Measurements from ENCODE around the gene DELE1. TPM values are rescaled to one million over a fixed set of nuclear protein-coding genes. Genes with fewer than 3 reads are reported as not detected.

The DELE1 gene
- polyA plus RNA-seq, 1 experiment = 110 TPM

DNA sequence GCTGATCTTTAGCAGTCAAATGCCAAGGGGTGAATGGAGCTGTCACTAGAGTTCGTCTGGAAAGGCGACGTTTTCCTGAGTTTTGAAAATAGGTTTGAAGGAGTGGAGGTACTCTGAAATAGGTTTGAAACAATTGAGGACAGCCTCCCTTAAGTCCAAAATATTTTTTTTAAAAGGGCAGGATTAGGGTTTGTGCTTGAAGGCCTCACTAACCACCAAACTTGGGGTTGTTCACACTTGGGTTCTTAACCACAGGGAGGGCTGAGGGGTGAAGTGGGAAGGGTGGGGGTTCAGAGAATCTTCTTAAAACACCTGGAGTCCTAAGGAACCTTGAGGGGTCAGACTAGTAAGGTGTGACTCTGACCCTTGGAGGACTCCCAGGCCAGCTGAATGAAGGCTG lies 37.8 kb downstream of the DELE1 start:
- TF ChIP-seq, protein P1, sequence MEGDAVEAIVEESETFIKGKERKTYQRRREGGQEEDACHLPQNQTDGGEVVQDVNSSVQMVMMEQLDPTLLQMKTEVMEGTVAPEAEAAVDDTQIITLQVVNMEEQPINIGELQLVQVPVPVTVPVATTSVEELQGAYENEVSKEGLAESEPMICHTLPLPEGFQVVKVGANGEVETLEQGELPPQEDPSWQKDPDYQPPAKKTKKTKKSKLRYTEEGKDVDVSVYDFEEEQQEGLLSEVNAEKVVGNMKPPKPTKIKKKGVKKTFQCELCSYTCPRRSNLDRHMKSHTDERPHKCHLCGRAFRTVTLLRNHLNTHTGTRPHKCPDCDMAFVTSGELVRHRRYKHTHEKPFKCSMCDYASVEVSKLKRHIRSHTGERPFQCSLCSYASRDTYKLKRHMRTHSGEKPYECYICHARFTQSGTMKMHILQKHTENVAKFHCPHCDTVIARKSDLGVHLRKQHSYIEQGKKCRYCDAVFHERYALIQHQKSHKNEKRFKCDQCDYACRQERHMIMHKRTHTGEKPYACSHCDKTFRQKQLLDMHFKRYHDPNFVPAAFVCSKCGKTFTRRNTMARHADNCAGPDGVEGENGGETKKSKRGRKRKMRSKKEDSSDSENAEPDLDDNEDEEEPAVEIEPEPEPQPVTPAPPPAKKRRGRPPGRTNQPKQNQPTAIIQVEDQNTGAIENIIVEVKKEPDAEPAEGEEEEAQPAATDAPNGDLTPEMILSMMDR (IDR thresholded peaks at IDR 0.05; ENCODE audit: insufficient read depth, low read depth, low read length) = no peak
- Histone ChIP-seq H3K36me3 (ENCODE audit: control insufficient read depth, insufficient read depth, low read length) (no peaks in the 10 kb centered on the region), H3K27me3 (ENCODE audit: control insufficient read depth, insufficient read depth, low read length) (no peaks in the 10 kb centered on the region), H3K4me3 (ENCODE audit: low read depth, low read length) (no peak overlapping the region)
- POLR2A ChIA-PET = interaction anchor here (0.7 kb wide), 1 partner anchor 280 kb away, joined by 3 read pairs; the partner anchor contains the start of gene ARAP3
- CTCF ChIA-PET = interaction anchor here (1.0 to 13.2 kb wide), 41 partner anchors 8 to 303 kb away, joined by 3 to 293 read pairs (median 7); partner anchors contain the start of genes ARAP3, DELE1, PCDH1 and RNF14
- DNase-seq (ENCODE audit: low read depth) = no peak

DNA sequence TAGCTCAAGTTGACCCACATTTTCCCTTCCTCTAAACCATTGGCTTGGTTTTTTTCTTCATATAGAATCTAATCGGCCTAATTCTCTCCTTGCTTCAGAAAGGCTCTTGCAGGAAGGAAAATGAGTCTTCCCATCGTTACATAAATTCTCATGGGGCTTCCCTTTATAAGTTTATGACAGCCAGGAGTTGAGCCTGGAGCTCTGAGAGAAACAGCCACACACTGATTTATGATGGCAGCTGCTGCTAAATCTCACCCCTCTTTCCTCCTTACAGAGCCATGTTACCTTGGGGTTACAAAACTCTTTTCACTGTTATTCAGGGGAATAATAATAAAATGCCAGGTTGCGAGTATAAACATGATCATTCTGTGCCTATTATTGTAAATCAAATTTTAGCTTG lies 40.0 kb downstream of the DELE1 start:
- no peaks in the 10 kb centered on the region for H3K27me3 ChIP-seq (ENCODE audit: control insufficient read depth, insufficient read depth, low read length)

DNA sequence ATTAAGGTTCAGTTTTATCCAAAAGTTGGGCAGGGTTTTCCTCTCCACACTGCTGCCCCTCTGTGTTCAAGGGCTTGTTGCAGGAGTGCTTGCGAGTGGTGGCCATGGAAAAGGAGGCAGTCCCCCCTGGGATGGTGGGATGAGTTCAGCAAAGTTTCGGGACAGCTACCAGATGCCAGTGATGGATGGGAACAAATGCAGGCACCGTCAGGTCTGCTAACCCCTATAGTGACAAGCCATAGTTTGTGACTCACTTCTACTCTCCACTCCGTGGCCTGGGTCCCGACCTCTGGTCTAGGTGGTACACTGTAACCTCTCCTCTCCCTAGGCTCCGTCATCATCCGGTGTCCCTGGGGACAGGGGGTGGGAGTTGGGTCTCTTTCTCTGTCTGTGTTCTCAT lies 41.4 kb downstream of the DELE1 start:
- TF ChIP-seq, protein P1 (IDR thresholded peaks at IDR 0.05; ENCODE audit: insufficient read depth, low read depth, low read length) = no peak
- Histone ChIP-seq H3K27me3 (ENCODE audit: control insufficient read depth, insufficient read depth, low read length) (no peaks in the 10 kb centered on the region), H3K36me3 (ENCODE audit: control insufficient read depth, insufficient read depth, low read length) (no peaks in the 10 kb centered on the region), H3K4me3 (ENCODE audit: low read depth, low read length) (no peak overlapping the region)
- ChIA-PET POLR2A (no interaction called here), CTCF (interaction anchor here (7.5 to 13.2 kb wide), 2 partner anchors 85 to 269 kb away, joined by 89 to 293 read pairs; partner anchors contain the start of gene PCDH1)
- no peak for DNase-seq (ENCODE audit: low read depth)

More for the DNA sequence above, 40.0 kb downstream of the DELE1 start:
- ChIA-PET CTCF (interaction anchor here (1.2 to 13.2 kb wide), 3 partner anchors 83 to 299 kb away, joined by 5 to 293 read pairs (median 89); partner anchors contain the start of gene PCDH1), POLR2A (no interaction called here)
- TF ChIP-seq, protein P1 (IDR thresholded peaks at IDR 0.05; ENCODE audit: insufficient read depth, low read depth, low read length) = no peak
- no peaks in the 10 kb centered on the region for H3K36me3 ChIP-seq (ENCODE audit: control insufficient read depth, insufficient read depth, low read length)
- no peak overlapping the region for H3K4me3 ChIP-seq (ENCODE audit: low read depth, low read length)
- DNase-seq (ENCODE audit: low read depth) = no peak

DNA sequence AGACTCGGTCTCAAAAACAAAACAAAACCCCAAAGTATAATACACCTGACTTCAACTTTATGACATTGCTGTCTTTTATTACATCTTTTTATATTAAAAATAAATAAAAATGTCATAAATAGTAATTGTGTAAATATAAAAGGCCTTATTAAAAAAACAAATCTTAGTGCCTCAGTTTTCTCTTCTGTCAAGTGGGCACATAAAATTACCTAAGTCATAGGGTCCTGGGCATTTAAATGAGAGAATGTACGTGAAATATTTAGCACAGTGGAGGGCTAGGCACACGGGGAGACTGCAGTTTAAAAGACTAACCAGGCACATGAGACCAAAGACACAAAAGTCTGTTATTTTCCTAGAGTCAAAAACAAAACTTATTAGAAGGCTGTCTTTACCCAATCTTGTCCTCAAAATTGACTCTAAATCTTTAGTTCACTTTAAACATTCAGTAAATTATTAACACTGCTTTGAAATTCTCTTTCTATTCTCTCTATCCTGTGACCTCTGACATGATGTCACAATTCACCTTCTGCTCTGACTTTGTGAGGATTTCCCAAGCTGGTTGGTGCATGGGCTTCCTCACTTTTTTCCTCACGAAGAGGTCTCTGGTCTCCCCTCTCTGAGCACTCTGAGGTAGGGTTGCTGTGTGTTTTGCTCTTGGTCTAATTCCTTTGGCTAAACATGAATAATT lies 42.7 kb downstream of the DELE1 start:
- H3K27me3 ChIP-seq (ENCODE audit: control insufficient read depth, insufficient read depth, low read length) = no peaks in the 10 kb centered on the region
- CTCF ChIA-PET = interaction anchor here (6.5 kb wide), 1 partner anchor 274 kb away, joined by 66 read pairs; no protein-coding TSS in a partner anchor
- no peak for DNase-seq (ENCODE audit: low read depth)
- H3K4me3 ChIP-seq (ENCODE audit: low read depth, low read length) = no peak overlapping the region
- POLR2A ChIA-PET = no interaction called here
- TF ChIP-seq, protein P1 (IDR thresholded peaks at IDR 0.05; ENCODE audit: insufficient read depth, low read depth, low read length) = no peak
- H3K36me3 ChIP-seq (ENCODE audit: control insufficient read depth, insufficient read depth, low read length) = no peaks in the 10 kb centered on the region

DNA sequence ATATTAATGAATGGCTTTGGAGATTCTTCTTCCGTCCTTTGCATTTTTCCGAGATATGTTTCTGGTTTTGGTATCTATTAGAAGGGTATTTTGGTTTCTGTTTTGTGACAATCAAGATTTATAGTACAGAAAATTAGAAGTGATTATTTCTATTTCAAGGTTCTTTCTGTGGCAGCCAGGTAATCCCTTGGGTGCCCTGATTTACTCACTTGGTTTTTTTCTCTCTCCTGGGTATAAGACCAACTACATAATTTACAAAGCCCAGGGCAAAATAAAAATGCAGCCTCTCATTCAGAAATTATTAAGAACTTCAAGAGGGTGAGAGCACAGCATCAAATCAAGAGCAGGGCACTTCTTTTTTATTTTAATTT lies 43.3 kb downstream of the DELE1 start:
- H3K36me3 ChIP-seq (ENCODE audit: control insufficient read depth, insufficient read depth, low read length) = no peaks in the 10 kb centered on the region
- no peaks in the 10 kb centered on the region for H3K27me3 ChIP-seq (ENCODE audit: control insufficient read depth, insufficient read depth, low read length)
- POLR2A ChIA-PET = no interaction called here
- no peak for DNase-seq (ENCODE audit: low read depth)
- TF ChIP-seq, protein P1 (IDR thresholded peaks at IDR 0.05; ENCODE audit: insufficient read depth, low read depth, low read length) = no peak
- H3K4me3 ChIP-seq (ENCODE audit: low read depth, low read length) = no peak overlapping the region
- CTCF ChIA-PET = interaction anchor here (6.5 kb wide), 1 partner anchor 274 kb away, joined by 66 read pairs; no protein-coding TSS in a partner anchor
